ENCODE measurements around the gene TGM1.

GRCh38 chr14:24308342-24309124, 45.6 kb upstream of the TGM1 start:
- TF ChIP-seq CTCF (IDR thresholded peaks at IDR 0.05) (no peak), EZH2 (IDR thresholded peaks at IDR 0.05) (no peak)

All from neural progenitor cell (in vitro differentiated cells).